Cardiac muscle cell (in vitro differentiated cells and primary cell): ENCODE data around the gene WNT7B. TPM values are rescaled to one million over a fixed set of nuclear protein-coding genes. Genes with fewer than 3 reads are reported as not detected.

Experiments used
- DNase-seq, 2 donors: peaks; one replicate each; pipeline versions ENCODE4 v3.0.0 to v3.0.0-alpha.2; 2010 to 2017; ENCODE audit warnings: low read depth in 1 of 2, low spot score in 1 of 2
- H3K27ac ChIP-seq: fragments of 200-600 bp; sonication (generic); 2 replicates; pipeline ENCODE4 v1.5.1; 2016
- H3K27me3 ChIP-seq: fragments of 200-600 bp; sonication (generic); 2 replicates; pipeline ENCODE4 v1.6.0; 2016; ENCODE audit warnings: control low read depth
- H3K36me3 ChIP-seq: fragments of 200-600 bp; sonication (generic); 2 replicates; pipeline ENCODE4 v1.5.1; 2016; ENCODE audit warnings: control low read depth
- H3K4me1 ChIP-seq: fragments of 200-600 bp; sonication (generic); 2 replicates; pipeline ENCODE4 v1.8.1; 2017; ENCODE audit warnings: low read depth, mild to moderate bottlenecking, mixed run types
- H3K4me3 ChIP-seq: fragments of 200-600 bp; sonication (generic); 2 replicates; pipeline ENCODE4 v1.5.1; 2016; ENCODE audit warnings: mild to moderate bottlenecking
- H3K9me3 ChIP-seq: fragments of 200-600 bp; sonication (generic); 2 replicates; pipeline ENCODE4 v1.5.1; 2017; ENCODE audit warnings: low read depth, mild to moderate bottlenecking, control low read depth
- polyA plus RNA-seq: library from polyadenylated mRNA; unstranded; fragments of >200 nt; fragmentation: Nextera tagmentation; extraction: Ambion mirVana; gene quantifications from 2 replicates; pipeline ENCODE4 v1.2.1, GENCODE V29; 2016
- total RNA-seq: library from RNA; depleted of rRNA; stranded (reverse); fragments of >200 nt; gene quantifications from 2 replicates; pipeline ENCODE4 v1.2.3, GENCODE V29; 2016
- TF ChIP-seq, protein P1 (sequence below): IDR thresholded peaks from 2 replicates; pipeline ENCODE4 v1.5.1; 2012; ENCODE audit warnings: low read depth, mild to moderate bottlenecking, low read length

WNT7B gene
- total and polyA plus RNA-seq, 2 experiments from 2014 or later: not detected

GRCh38 chr22:45958971-45959370, 18.0 kb downstream of the WNT7B start:
- H3K27me3 ChIP-seq: peaks cover 5% of the 10 kb centered on the region
- TF ChIP-seq, protein P1, sequence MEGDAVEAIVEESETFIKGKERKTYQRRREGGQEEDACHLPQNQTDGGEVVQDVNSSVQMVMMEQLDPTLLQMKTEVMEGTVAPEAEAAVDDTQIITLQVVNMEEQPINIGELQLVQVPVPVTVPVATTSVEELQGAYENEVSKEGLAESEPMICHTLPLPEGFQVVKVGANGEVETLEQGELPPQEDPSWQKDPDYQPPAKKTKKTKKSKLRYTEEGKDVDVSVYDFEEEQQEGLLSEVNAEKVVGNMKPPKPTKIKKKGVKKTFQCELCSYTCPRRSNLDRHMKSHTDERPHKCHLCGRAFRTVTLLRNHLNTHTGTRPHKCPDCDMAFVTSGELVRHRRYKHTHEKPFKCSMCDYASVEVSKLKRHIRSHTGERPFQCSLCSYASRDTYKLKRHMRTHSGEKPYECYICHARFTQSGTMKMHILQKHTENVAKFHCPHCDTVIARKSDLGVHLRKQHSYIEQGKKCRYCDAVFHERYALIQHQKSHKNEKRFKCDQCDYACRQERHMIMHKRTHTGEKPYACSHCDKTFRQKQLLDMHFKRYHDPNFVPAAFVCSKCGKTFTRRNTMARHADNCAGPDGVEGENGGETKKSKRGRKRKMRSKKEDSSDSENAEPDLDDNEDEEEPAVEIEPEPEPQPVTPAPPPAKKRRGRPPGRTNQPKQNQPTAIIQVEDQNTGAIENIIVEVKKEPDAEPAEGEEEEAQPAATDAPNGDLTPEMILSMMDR: no peak

GRCh38 chr22:45957826-45958225, 19.1 kb downstream of the WNT7B start:
- no peak for DNase-seq
- Histone ChIP-seq H3K4me3 (no peak overlapping the region), H3K4me1 (no peaks in the 10 kb centered on the region), H3K27me3 (no peaks in the 10 kb centered on the region), H3K9me3 (no peaks in the 10 kb centered on the region), H3K36me3 (no peaks in the 10 kb centered on the region), H3K27ac (no peak overlapping the region)
- TF ChIP-seq, protein P1: no peak

More at GRCh38 chr22:45958971-45959370, 18.0 kb downstream of the WNT7B start:
- no peaks in the 10 kb centered on the region for H3K4me1 ChIP-seq
- no peaks in the 10 kb centered on the region for H3K9me3 ChIP-seq
- DNase-seq: no peak
- H3K36me3 ChIP-seq: no peaks in the 10 kb centered on the region
- no peak overlapping the region for H3K27ac ChIP-seq
- H3K4me3 ChIP-seq: no peak overlapping the region

GRCh38 chr22:45953178-45953577, 23.8 kb downstream of the WNT7B start:
- H3K4me3 ChIP-seq: no peak overlapping the region
- H3K36me3 ChIP-seq: no peaks in the 10 kb centered on the region
- TF ChIP-seq, protein P1: no peak
- no peak overlapping the region for H3K27ac ChIP-seq
- H3K27me3 ChIP-seq: no peaks in the 10 kb centered on the region
- no peaks in the 10 kb centered on the region for H3K9me3 ChIP-seq
- no peaks in the 10 kb centered on the region for H3K4me1 ChIP-seq
- DNase-seq: no peak

DNA sequence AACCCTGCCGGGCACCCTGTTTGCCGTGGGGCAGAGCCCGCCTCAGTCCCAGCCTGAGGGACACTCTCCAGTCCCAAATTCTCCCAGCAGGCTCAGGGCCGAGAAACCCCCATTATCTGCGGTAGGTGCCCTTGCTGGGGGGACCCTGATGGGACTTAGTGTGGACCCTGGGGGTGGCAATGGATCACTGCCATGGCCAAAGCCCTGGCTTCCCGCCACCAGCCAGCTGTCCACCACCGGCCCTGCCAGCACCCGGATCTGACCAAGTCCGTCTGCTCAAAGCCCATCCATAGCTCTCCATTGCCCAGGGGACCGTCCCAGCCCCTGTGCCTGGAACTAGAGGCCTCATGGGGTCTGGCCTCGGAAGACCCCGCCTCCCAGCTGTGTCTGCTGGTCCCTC, 24.4 kb downstream of the WNT7B start:
- TF ChIP-seq, protein P1: no peak
- no peaks in the 10 kb centered on the region for H3K4me1 ChIP-seq
- H3K9me3 ChIP-seq: no peaks in the 10 kb centered on the region
- DNase-seq: no peak
- H3K36me3 ChIP-seq: no peaks in the 10 kb centered on the region
- no peaks in the 10 kb centered on the region for H3K27me3 ChIP-seq
- H3K27ac ChIP-seq: no peak overlapping the region
- H3K4me3 ChIP-seq: no peak overlapping the region

DNA sequence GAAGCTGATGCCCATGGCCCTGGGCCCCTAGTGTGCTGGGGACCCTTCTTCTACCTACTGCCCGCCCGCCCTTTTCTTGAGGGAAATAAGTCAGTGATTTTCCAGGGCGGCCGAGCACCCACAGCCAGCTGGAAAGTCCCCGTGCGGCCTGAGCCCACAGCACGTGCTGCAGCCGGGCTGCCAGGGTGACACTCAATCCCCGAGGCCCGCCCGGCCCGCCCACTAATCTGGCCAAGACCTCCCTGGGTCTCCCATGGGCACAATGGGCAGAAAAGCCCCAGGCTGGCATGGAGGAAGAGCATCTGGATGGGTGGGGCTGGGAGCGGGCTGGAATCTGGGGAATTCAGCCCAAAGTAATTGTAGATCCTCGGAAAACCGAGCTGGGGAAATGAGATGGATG, 24.8 kb downstream of the WNT7B start:
- TF ChIP-seq, protein P1: no peak
- no peak overlapping the region for H3K4me3 ChIP-seq
- no peak for DNase-seq
- H3K27ac ChIP-seq: no peak overlapping the region
- H3K9me3 ChIP-seq: no peaks in the 10 kb centered on the region
- H3K36me3 ChIP-seq: no peaks in the 10 kb centered on the region
- H3K27me3 ChIP-seq: no peaks in the 10 kb centered on the region
- H3K4me1 ChIP-seq: no peaks in the 10 kb centered on the region

GRCh38 chr22:45949891-45950290, 27.1 kb downstream of the WNT7B start:
- no peaks in the 10 kb centered on the region for H3K9me3 ChIP-seq
- TF ChIP-seq, protein P1: no peak
- no peak overlapping the region for H3K4me3 ChIP-seq
- H3K27me3 ChIP-seq: no peaks in the 10 kb centered on the region
- H3K27ac ChIP-seq: no peak overlapping the region
- DNase-seq: no peak
- no peaks in the 10 kb centered on the region for H3K4me1 ChIP-seq
- no peaks in the 10 kb centered on the region for H3K36me3 ChIP-seq
